Fibroblast of lung (primary cell): Measurements from ENCODE around the gene PDE4B. TPM values are rescaled to one million over a fixed set of nuclear protein-coding genes. Genes with fewer than 3 reads are reported as not detected.

ENCODE experiments used
- DNase-seq, 2 donors: peaks; one replicate each; pipeline versions ENCODE4 v3.0.0 to v3.0.0-alpha.2; 2010; ENCODE audit warnings: low read depth in 2 of 2
- H2AFZ ChIP-seq: 2 replicates; pipeline ENCODE4 v1.5.1; 2012; ENCODE audit warnings: low read length, control low read depth, inconsistent platforms
- H3K27ac ChIP-seq: 2 replicates; pipeline ENCODE4 v1.5.1; 2011; ENCODE audit warnings: low read length, control low read depth; ENCODE audit not compliant: insufficient read depth
- H3K27me3 ChIP-seq: 2 replicates; pipeline ENCODE4 v1.5.1; 2011; ENCODE audit warnings: mild to moderate bottlenecking, low read length; ENCODE audit not compliant: control insufficient read depth, insufficient read depth
- H3K36me3 ChIP-seq: 2 replicates; pipeline ENCODE4 v1.5.1; 2011; ENCODE audit warnings: low read length; ENCODE audit not compliant: control insufficient read depth, insufficient read depth
- H3K4me1 ChIP-seq: 2 replicates; pipeline ENCODE4 v1.5.1; 2011; ENCODE audit warnings: low read length; ENCODE audit not compliant: control insufficient read depth, insufficient read depth; ENCODE audit errors: extremely low read depth
- H3K4me2 ChIP-seq: 2 replicates; pipeline ENCODE4 v1.5.1; 2011; ENCODE audit warnings: low read length, control low read depth; ENCODE audit not compliant: insufficient read depth; ENCODE audit errors: extremely low read depth
- H3K4me3 ChIP-seq, 4 experiments: fragments of 200-600 bp in 1 of 4; sonication (generic) in 1 of 4; replicated peaks in 1 of 4; 2 replicates each; pipeline ENCODE4 v1.5.1; 2011 to 2016; ENCODE audit warnings: low read length in 4 of 4, low read depth in 3 of 4, mild to moderate bottlenecking in 3 of 4, control low read depth in 2 of 4, inconsistent platforms in 1 of 4, mixed read lengths in 1 of 4; ENCODE audit not compliant: insufficient read depth in 1 of 4; ENCODE audit errors: control extremely low read depth in 1 of 4
- H3K79me2 ChIP-seq: 2 replicates; pipeline ENCODE4 v1.5.1; 2012; ENCODE audit warnings: mild to moderate bottlenecking, low read length, inconsistent platforms; ENCODE audit not compliant: control insufficient read depth, insufficient read depth
- H3K9ac ChIP-seq: 2 replicates; pipeline ENCODE4 v1.5.1; 2011; ENCODE audit warnings: mild to moderate bottlenecking, low read length, control low read depth; ENCODE audit not compliant: insufficient read depth
- H3K9me3 ChIP-seq: 2 replicates; pipeline ENCODE4 v1.5.1; 2012; ENCODE audit warnings: low read depth, low read length; ENCODE audit not compliant: control insufficient read depth, insufficient read depth
- H4K20me1 ChIP-seq: 2 replicates; pipeline ENCODE4 v1.5.1; 2011; ENCODE audit warnings: low read length; ENCODE audit not compliant: control insufficient read depth, insufficient read depth; ENCODE audit errors: extremely low read depth
- EZH2 ChIP-seq: IDR thresholded peaks from 2 replicates; pipeline ENCODE4 v1.5.1; 2012; ENCODE audit warnings: low read length, control low read depth, mild to moderate bottlenecking; ENCODE audit errors: missing control alignments
- polyA plus RNA-seq, 2 donors: library from polyadenylated mRNA; depleted of rRNA in 1 of 2; stranded (reverse) in 1 of 2; unstranded in 1 of 2; fragments of >200 nt; gene quantifications; 2 replicates each; pipeline ENCODE4 v1.2.1, GENCODE V29; 2011 to 2012; ENCODE audit warnings: missing spikeins in 1 of 2
- total RNA-seq: library from RNA; depleted of rRNA; stranded (reverse); fragments of >200 nt; gene quantifications from 2 replicates; pipeline ENCODE4 v1.2.1, GENCODE V29; 2014
- TF ChIP-seq, protein P1 (sequence below), 2 donors: IDR thresholded peaks in 1 of 2; conservative IDR thresholded peaks in 1 of 2; 1 replicate in 1 of 2; 2 replicates in 1 of 2; pipeline ENCODE4 v1.5.1; 2011 to 2012; ENCODE audit warnings: low read length in 2 of 2, control low read depth in 1 of 2, inconsistent platforms in 1 of 2, low read depth in 1 of 2, mild to moderate bottlenecking in 1 of 2

PDE4B gene
- total and polyA plus RNA-seq, 2 donors (not counting 1 experiment from before 2014, with no cell fraction given), result 3.7 to 19.8 TPM

- Histone ChIP-seq H3K27me3 (no peaks in the 10 kb centered on the region), H3K79me2 (no peaks in the 10 kb centered on the region), H3K9me3 (no peaks in the 10 kb centered on the region), H3K36me3 (no peaks in the 10 kb centered on the region), H3K27ac (no peak overlapping the region), H3K4me1 (peaks cover 8% of the 10 kb centered on the region), H3K4me3 (no peak overlapping the region), H3K4me2 (no peak overlapping the region), H4K20me1 (no peaks in the 10 kb centered on the region), H3K9ac (no peak overlapping the region), H2AFZ (no peak overlapping the region)
- DNase-seq, result peak in 1 of 2 donors; percentile 46
- TF ChIP-seq, protein P1, sequence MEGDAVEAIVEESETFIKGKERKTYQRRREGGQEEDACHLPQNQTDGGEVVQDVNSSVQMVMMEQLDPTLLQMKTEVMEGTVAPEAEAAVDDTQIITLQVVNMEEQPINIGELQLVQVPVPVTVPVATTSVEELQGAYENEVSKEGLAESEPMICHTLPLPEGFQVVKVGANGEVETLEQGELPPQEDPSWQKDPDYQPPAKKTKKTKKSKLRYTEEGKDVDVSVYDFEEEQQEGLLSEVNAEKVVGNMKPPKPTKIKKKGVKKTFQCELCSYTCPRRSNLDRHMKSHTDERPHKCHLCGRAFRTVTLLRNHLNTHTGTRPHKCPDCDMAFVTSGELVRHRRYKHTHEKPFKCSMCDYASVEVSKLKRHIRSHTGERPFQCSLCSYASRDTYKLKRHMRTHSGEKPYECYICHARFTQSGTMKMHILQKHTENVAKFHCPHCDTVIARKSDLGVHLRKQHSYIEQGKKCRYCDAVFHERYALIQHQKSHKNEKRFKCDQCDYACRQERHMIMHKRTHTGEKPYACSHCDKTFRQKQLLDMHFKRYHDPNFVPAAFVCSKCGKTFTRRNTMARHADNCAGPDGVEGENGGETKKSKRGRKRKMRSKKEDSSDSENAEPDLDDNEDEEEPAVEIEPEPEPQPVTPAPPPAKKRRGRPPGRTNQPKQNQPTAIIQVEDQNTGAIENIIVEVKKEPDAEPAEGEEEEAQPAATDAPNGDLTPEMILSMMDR (conservative IDR thresholded peaks at IDR 0.05 in 1 of 2, IDR thresholded peaks at IDR 0.05 in 1 of 2; ENCODE audit: low read depth in 1 of 2, low read length in 2 of 2), result no peak
- no peak for TF ChIP-seq EZH2
Observed at GRCh38 chr1:66243548-66244130, 450.9 kb downstream of the PDE4B start.

DNA sequence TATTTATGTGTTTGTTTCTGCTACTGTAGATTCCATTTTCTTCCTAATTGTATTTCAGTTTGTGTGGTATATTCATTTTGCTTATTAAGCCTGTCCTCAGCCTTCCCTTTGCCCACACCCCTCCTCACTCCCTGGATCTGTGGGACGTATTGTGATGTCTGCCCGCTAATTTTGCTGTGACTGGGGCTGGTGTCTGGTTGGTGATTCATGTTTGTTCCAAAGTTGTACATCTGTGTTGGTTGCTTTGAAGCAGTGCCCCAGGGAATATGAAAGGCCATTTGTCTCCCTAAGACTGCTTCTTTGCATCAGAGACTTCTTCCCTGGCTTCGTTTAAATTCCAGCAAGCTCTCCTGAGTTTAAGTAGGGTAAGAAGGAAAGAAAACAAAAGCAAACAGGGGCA, 451.7 kb downstream of the PDE4B start:
- no peaks in the 10 kb centered on the region for H4K20me1 ChIP-seq
- no peak overlapping the region for H3K4me3 ChIP-seq
- H3K9ac ChIP-seq, result no peak overlapping the region
- no peaks in the 10 kb centered on the region for H3K36me3 ChIP-seq
- H3K79me2 ChIP-seq, result no peaks in the 10 kb centered on the region
- no peak overlapping the region for H3K4me2 ChIP-seq
- peaks cover 8% of the 10 kb centered on the region for H3K4me1 ChIP-seq
- H3K9me3 ChIP-seq, result no peaks in the 10 kb centered on the region
- H3K27ac ChIP-seq, result no peak overlapping the region
- H3K27me3 ChIP-seq, result no peaks in the 10 kb centered on the region
- DNase-seq, result peak in 1 of 2 donors; percentile 46
- H2AFZ ChIP-seq, result no peak overlapping the region
- TF ChIP-seq EZH2, result no peak
- TF ChIP-seq, protein P1 (conservative IDR thresholded peaks at IDR 0.05 in 1 of 2, IDR thresholded peaks at IDR 0.05 in 1 of 2; ENCODE audit: low read depth in 1 of 2, low read length in 2 of 2), result no peak

- no peak for DNase-seq
- Histone ChIP-seq H3K36me3 (no peaks in the 10 kb centered on the region), H3K4me1 (peaks cover 8% of the 10 kb centered on the region)
Observed at GRCh38 chr1:66245691-66246090, 453.0 kb downstream of the PDE4B start.

More at GRCh38 chr1:66245691-66246090, 453.0 kb downstream of the PDE4B start:
- TF ChIP-seq EZH2, result no peak
- TF ChIP-seq, protein P1 (conservative IDR thresholded peaks at IDR 0.05 in 1 of 2, IDR thresholded peaks at IDR 0.05 in 1 of 2; ENCODE audit: low read depth in 1 of 2, low read length in 2 of 2), result no peak
- H4K20me1 ChIP-seq, result no peaks in the 10 kb centered on the region
- H2AFZ ChIP-seq, result no peak overlapping the region
- H3K27ac ChIP-seq, result no peak overlapping the region
- H3K79me2 ChIP-seq, result no peaks in the 10 kb centered on the region
- H3K9ac ChIP-seq, result no peak overlapping the region
- H3K9me3 ChIP-seq, result no peaks in the 10 kb centered on the region
- H3K27me3 ChIP-seq, result no peaks in the 10 kb centered on the region
- H3K4me2 ChIP-seq, result no peak overlapping the region
- H3K4me3 ChIP-seq, result no peak overlapping the region
